Body of pancreas (tissue), 4 donors: ENCODE results near the gene ERBB4. TPM values are rescaled to one million over a fixed set of nuclear protein-coding genes. Genes with fewer than 3 reads are reported as not detected.

ENCODE experiments used
- ATAC-seq: fragments of 150-250 bp; one replicate; pipeline ENCODE4 v1.9.1; 2016
- DNase-seq, 4 donors: peaks; one replicate each; pipeline ENCODE4 v3.0.0-alpha.2; 2019
- H3K27ac ChIP-seq, 4 donors: fragments of 200-600 bp; sonication (generic); 1 replicate in 3 of 4; 2 replicates in 1 of 4; pipeline versions ENCODE4 v1.5.1 to v1.6.1; 2016 to 2019; ENCODE audit warnings: mild to moderate bottlenecking in 1 of 4, mixed read lengths in 1 of 4, moderate library complexity in 1 of 4
- H3K27me3 ChIP-seq, 2 donors: fragments of 200-600 bp; sonication (generic); one replicate each; pipeline ENCODE4 v1.6.0; 2016; ENCODE audit warnings: mild to moderate bottlenecking in 1 of 2
- H3K36me3 ChIP-seq, 2 donors: fragments of 200-600 bp; sonication (generic); replicated peaks in 1 of 2; 2 replicates each; pipeline ENCODE4 v1.5.1; 2016; ENCODE audit warnings: low read depth in 2 of 2; ENCODE audit not compliant: insufficient read depth in 1 of 2
- H3K4me1 ChIP-seq: fragments of 200-600 bp; sonication (generic); one replicate; pipeline ENCODE4 v1.6.0; 2016
- H3K4me3 ChIP-seq, 2 donors: fragments of 200-600 bp; sonication (generic); 1 replicate in 1 of 2; 2 replicates in 1 of 2; pipeline ENCODE4 v1.5.1; 2016 to 2019
- H3K9me3 ChIP-seq, 3 donors: fragments of 200-600 bp; sonication (generic); 1 replicate in 2 of 3; 2 replicates in 1 of 3; pipeline ENCODE4 v1.5.1; 2016
- POLR2A ChIP-seq, 3 donors: fragments of 450-650 bp; IDR thresholded peaks; one replicate each; pipeline ENCODE4 v1.6.1; 2016; ENCODE audit warnings: antibody characterized with exemption in 3 of 3, mild to moderate bottlenecking in 2 of 3
- WGBS, 2 donors: methylation state at CpG; one replicate each; pipeline ENCODE4 v1.1.5; 2017; 5-methylcytosine and 5-hydroxymethylcytosine counted together
- intact Hi-C: fragments of 100-400 bp; cut with DNase I; formaldehyde crosslinking; loops from one replicate; pipeline ENCODE4 v1.15.1; 2023
- total RNA-seq, 2 donors: library from RNA; depleted of rRNA; stranded (reverse); fragments of >200 nt; gene quantifications; one replicate each; pipeline ENCODE4 v1.1.0, GENCODE V29; 2016
- TF ChIP-seq, protein P1 (sequence below), 7 experiments: fragments of 450-650 bp in 4 of 7; fragments of 200-600 bp in 3 of 7; sonication (generic) in 3 of 7; IDR thresholded peaks; one replicate each; pipeline ENCODE4 v1.5.1; 2016 to 2019; ENCODE audit warnings: antibody characterized with exemption in 7 of 7

The ERBB4 gene
- total RNA-seq, 2 donors from 2014 or later = 1.6 to 4.4 TPM

DNA sequence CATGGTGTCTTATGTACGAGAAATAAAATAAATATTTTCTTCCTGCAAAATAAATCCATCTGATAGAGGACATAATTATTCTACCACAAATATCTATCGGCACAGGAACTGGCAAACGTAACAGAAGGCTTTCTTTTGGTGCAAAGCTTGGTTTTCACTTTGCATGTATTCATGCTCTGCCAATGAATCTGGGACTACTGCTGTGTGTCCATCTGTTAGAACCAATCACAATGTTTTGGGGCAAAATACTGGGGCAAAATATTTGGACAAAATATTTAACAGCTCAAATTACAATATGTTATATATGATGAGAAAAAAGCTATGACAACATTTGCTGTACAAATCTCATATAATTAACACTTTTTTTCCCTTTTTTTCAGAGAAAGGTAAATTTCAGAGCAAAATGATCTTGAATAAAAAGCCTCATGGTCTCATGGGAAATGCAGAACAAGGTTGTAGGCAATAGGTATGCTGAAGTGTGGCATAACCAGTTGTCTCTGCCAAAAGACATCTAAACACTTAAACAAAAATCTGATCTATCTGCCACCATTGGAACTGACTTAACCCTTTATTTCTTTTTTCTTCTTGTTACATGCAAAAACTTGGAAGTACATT lies 1059.0 kb downstream of the ERBB4 start:
- no peaks in the 10 kb centered on the region for H3K9me3 ChIP-seq
- no peaks in the 10 kb centered on the region for H3K27me3 ChIP-seq
- H3K4me3 ChIP-seq = no peak overlapping the region
- intact Hi-C loops = no loop called here
- DNase-seq (no peak), ATAC-seq (no peak)
- H3K36me3 ChIP-seq = no peaks in the 10 kb centered on the region
- H3K4me1 ChIP-seq = no peaks in the 10 kb centered on the region
- TF ChIP-seq, protein P1, sequence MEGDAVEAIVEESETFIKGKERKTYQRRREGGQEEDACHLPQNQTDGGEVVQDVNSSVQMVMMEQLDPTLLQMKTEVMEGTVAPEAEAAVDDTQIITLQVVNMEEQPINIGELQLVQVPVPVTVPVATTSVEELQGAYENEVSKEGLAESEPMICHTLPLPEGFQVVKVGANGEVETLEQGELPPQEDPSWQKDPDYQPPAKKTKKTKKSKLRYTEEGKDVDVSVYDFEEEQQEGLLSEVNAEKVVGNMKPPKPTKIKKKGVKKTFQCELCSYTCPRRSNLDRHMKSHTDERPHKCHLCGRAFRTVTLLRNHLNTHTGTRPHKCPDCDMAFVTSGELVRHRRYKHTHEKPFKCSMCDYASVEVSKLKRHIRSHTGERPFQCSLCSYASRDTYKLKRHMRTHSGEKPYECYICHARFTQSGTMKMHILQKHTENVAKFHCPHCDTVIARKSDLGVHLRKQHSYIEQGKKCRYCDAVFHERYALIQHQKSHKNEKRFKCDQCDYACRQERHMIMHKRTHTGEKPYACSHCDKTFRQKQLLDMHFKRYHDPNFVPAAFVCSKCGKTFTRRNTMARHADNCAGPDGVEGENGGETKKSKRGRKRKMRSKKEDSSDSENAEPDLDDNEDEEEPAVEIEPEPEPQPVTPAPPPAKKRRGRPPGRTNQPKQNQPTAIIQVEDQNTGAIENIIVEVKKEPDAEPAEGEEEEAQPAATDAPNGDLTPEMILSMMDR (IDR thresholded peaks at IDR 0.05) = no peak
- no peak for TF ChIP-seq POLR2A (IDR thresholded peaks at IDR 0.05)
- WGBS, 2 donors = 43 to 62% methylated on average over 3 of the region's 3 CpGs
- H3K27ac ChIP-seq = no peak overlapping the region

DNA sequence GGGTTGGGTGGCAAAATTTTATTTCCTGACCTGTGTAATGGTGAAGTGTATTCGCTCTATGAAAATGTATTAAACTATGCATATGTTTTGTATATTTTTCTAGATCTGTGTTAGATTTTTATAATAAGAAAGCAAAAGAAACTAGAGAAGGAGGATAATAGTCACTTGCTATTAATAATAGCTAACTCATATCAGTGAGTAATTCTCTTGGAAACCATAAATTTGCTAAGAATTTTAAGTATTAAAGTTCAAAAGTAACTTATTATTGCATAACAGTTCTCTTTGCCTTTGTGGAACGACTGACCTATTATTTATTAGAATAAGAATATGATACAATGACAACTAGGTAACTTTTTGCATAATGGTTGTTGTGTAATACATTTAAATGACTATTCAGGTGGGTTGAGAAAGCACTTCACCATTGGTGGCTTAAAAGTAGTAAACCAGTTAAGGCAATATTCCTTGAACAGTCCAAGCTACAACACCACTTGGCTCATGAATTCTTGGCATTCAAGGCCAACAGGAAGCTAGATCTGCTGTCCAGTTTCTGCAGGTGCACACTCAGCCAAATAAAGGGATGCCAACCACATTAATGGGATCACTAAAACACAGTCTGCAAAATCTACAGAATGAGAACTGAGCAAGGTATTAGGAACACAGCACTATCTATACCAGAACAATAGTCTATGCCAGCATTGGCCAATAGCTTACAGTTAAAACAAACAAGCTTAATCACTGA lies 1060.9 kb downstream of the ERBB4 start:
- Histone ChIP-seq H3K27ac (no peak overlapping the region), H3K27me3 (no peaks in the 10 kb centered on the region), H3K4me3 (no peak overlapping the region), H3K4me1 (no peaks in the 10 kb centered on the region), H3K9me3 (no peaks in the 10 kb centered on the region), H3K36me3 (no peaks in the 10 kb centered on the region)
- TF ChIP-seq, protein P1 (IDR thresholded peaks at IDR 0.05) = no peak
- no peak for TF ChIP-seq POLR2A (IDR thresholded peaks at IDR 0.05)
- WGBS, 2 donors = 61 to 69% methylated on average over 2 of the region's 2 CpGs
- intact Hi-C loops = no loop called here
- ATAC-seq (no peak), DNase-seq (no peak)

- Histone ChIP-seq H3K4me3 (no peak overlapping the region), H3K9me3 (no peaks in the 10 kb centered on the region), H3K4me1 (no peaks in the 10 kb centered on the region), H3K36me3 (no peaks in the 10 kb centered on the region), H3K27ac (no peak overlapping the region), H3K27me3 (no peaks in the 10 kb centered on the region)
- no peak for TF ChIP-seq POLR2A (IDR thresholded peaks at IDR 0.05)
- TF ChIP-seq, protein P1 (IDR thresholded peaks at IDR 0.05) = no peak
- ATAC-seq (no peak), DNase-seq (no peak)
- intact Hi-C loops = no loop called here
Observed at GRCh38 chr2:211473116-211473515, 1065.5 kb downstream of the ERBB4 start.

- WGBS, 2 donors = 62 to 76% methylated on average over 3 of the region's 3 CpGs
- no peak overlapping the region for H3K4me3 ChIP-seq
- no peaks in the 10 kb centered on the region for H3K9me3 ChIP-seq
- ATAC-seq (no peak), DNase-seq (no peak)
- intact Hi-C loops = no loop called here
- H3K4me1 ChIP-seq = no peaks in the 10 kb centered on the region
- no peaks in the 10 kb centered on the region for H3K27me3 ChIP-seq
- TF ChIP-seq, protein P1 (IDR thresholded peaks at IDR 0.05) = no peak
- TF ChIP-seq POLR2A (IDR thresholded peaks at IDR 0.05) = no peak
- H3K36me3 ChIP-seq = no peaks in the 10 kb centered on the region
- H3K27ac ChIP-seq = no peak overlapping the region
Observed at GRCh38 chr2:211469664-211470059, 1068.9 kb downstream of the ERBB4 start.
